Neural cell (in vitro differentiated cells): ENCODE data around the gene PSD2. TPM values are rescaled to one million over a fixed set of nuclear protein-coding genes. Genes with fewer than 3 reads are reported as not detected.

Experiments used
- H2AFZ ChIP-seq: fragments of 200-600, 300-800 bp; sonication (generic), shearing (Covaris generic); 2 replicates; pipeline ENCODE4 v1.6.0; 2014; ENCODE audit warnings: low read depth, mild to moderate bottlenecking, antibody characterized with exemption, low read length, moderate library complexity
- H3F3A ChIP-seq: fragments of 200-600 bp; shearing (Covaris generic); 2 replicates; pipeline ENCODE4 v1.6.1; 2016; ENCODE audit warnings: mild to moderate bottlenecking, moderate library complexity, mixed read lengths, antibody characterized with exemption, low read length; ENCODE audit not compliant: insufficient read depth, poor library complexity, severe bottlenecking
- H3K27ac ChIP-seq: fragments of 200-600, 300-800 bp; sonication (generic), shearing (Covaris generic); 2 replicates; pipeline ENCODE4 v1.5.1; 2014; ENCODE audit warnings: mild to moderate bottlenecking, low read length, moderate library complexity
- H3K27me3 ChIP-seq: fragments of 300-800, 200-600 bp; sonication (generic), shearing (Covaris generic); 2 replicates; pipeline ENCODE4 v1.6.0; 2014; ENCODE audit warnings: mild to moderate bottlenecking, low read depth, low read length, moderate library complexity; ENCODE audit not compliant: insufficient read depth
- H3K36me3 ChIP-seq: fragments of 300-800, 200-600 bp; sonication (generic), shearing (Covaris generic); 2 replicates; pipeline ENCODE4 v1.5.1; 2014; ENCODE audit warnings: mild to moderate bottlenecking, antibody characterized with exemption, low read length, moderate library complexity; ENCODE audit not compliant: insufficient read depth
- H3K4me2 ChIP-seq: fragments of 300-800, 200-600 bp; sonication (generic), shearing (Covaris generic); 2 replicates; pipeline ENCODE4 v1.6.0; 2014; ENCODE audit warnings: mild to moderate bottlenecking, low read length
- H3K4me3 ChIP-seq: fragments of 300-800, 200-600 bp; sonication (generic), shearing (Covaris generic); 2 replicates; pipeline ENCODE4 v1.5.1; 2014; ENCODE audit warnings: mild to moderate bottlenecking, low read length, moderate library complexity
- H3K79me2 ChIP-seq: fragments of 200-600 bp; shearing (Covaris generic); replicated peaks from 2 replicates; pipeline ENCODE4 v1.6.0; 2014; ENCODE audit warnings: mild to moderate bottlenecking, low read length, moderate library complexity; ENCODE audit not compliant: insufficient read depth
- H3K9ac ChIP-seq: fragments of 300-800, 200-600 bp; sonication (generic), shearing (Covaris generic); 2 replicates; pipeline ENCODE4 v1.6.1; 2016; ENCODE audit warnings: mild to moderate bottlenecking, low read length, mixed read lengths
- H3K9me2 ChIP-seq: fragments of 200-600 bp; shearing (Covaris generic); 2 replicates; pipeline ENCODE4 v1.6.1; 2016; ENCODE audit warnings: mild to moderate bottlenecking, low read length, mixed read lengths; ENCODE audit not compliant: insufficient read depth
- H3K9me3 ChIP-seq: fragments of 200-600, 300-800 bp; sonication (generic), shearing (Covaris generic); 2 replicates; pipeline ENCODE4 v1.6.1; 2016; ENCODE audit warnings: mild to moderate bottlenecking, mixed run types, low read length, moderate library complexity, mixed read lengths
- H4K20me1 ChIP-seq: fragments of 200-600 bp; shearing (Covaris generic); 2 replicates; pipeline ENCODE4 v1.6.1; 2016; ENCODE audit warnings: mild to moderate bottlenecking, mixed run types; ENCODE audit not compliant: insufficient read depth
- CTCF ChIP-seq: fragments of 450-650 bp; IDR thresholded peaks from 2 replicates; pipeline ENCODE4 v1.5.1; 2014; ENCODE audit warnings: antibody characterized with exemption, mild to moderate bottlenecking, moderate library complexity; ENCODE audit not compliant: poor library complexity, severe bottlenecking
- EP300 ChIP-seq: fragments of 450-650 bp; conservative IDR thresholded peaks from 2 replicates; pipeline ENCODE4 v1.6.1; 2014; ENCODE audit warnings: antibody characterized with exemption, mild to moderate bottlenecking, moderate library complexity; ENCODE audit not compliant: poor library complexity, severe bottlenecking
- EZH2 ChIP-seq: fragments of 200-600, 300-800 bp; shearing (Covaris generic), sonication (generic); IDR thresholded peaks from 2 replicates; pipeline ENCODE4 v1.6.1; 2014; ENCODE audit warnings: antibody characterized with exemption, low read length, borderline replicate concordance, mild to moderate bottlenecking; ENCODE audit not compliant: insufficient read depth, poor library complexity, severe bottlenecking
- MXI1 ChIP-seq: fragments of 450-650 bp; conservative IDR thresholded peaks from 2 replicates; pipeline ENCODE4 v1.6.1; 2014; ENCODE audit warnings: antibody characterized with exemption, mild to moderate bottlenecking; ENCODE audit not compliant: poor library complexity, severe bottlenecking
- POLR2AphosphoS5 ChIP-seq: IDR thresholded peaks from 2 replicates; pipeline ENCODE4 v1.6.1; 2012
- RAD21 ChIP-seq: fragments of 450-650 bp; conservative IDR thresholded peaks from 2 replicates; pipeline ENCODE4 v1.6.1; 2014; ENCODE audit warnings: antibody characterized with exemption, mild to moderate bottlenecking, moderate library complexity
- REST ChIP-seq: IDR thresholded peaks from 2 replicates; pipeline ENCODE4 v1.6.1; 2012; ENCODE audit warnings: borderline replicate concordance
- SMC3 ChIP-seq: fragments of 450-650 bp; conservative IDR thresholded peaks from 2 replicates; pipeline ENCODE4 v1.6.1; 2014; ENCODE audit warnings: antibody characterized with exemption, mild to moderate bottlenecking, moderate library complexity; ENCODE audit not compliant: poor library complexity
- TAF1 ChIP-seq: IDR thresholded peaks from 2 replicates; pipeline ENCODE4 v1.6.1; 2012; ENCODE audit warnings: low read depth
- polyA plus RNA-seq: library from polyadenylated mRNA; depleted of rRNA; stranded (reverse); fragments of >200 nt; gene quantifications from 2 replicates; pipeline ENCODE4 v1.2.3, GENCODE V29; 2014

Gene PSD2
- polyA plus RNA-seq, 1 donor from 2014 or later, result 33.4 TPM

GRCh38 chr5:139769477-139769876 is 26.1 kb upstream of the PSD2 start:
- Histone ChIP-seq H3K9me2 (no peaks in the 10 kb centered on the region), H3K27ac (no peak overlapping the region), H3K4me2 (no peak overlapping the region), H4K20me1 (no peaks in the 10 kb centered on the region), H3K79me2 (no peaks in the 10 kb centered on the region), H3K9me3 (no peaks in the 10 kb centered on the region), H3K27me3 (no peaks in the 10 kb centered on the region), H3K36me3 (no peaks in the 10 kb centered on the region), H3K9ac (no peak overlapping the region), H3F3A (no peaks in the 10 kb centered on the region), H2AFZ (no peak overlapping the region), H3K4me3 (no peak overlapping the region)
- TF ChIP-seq RAD21 (no peak), TAF1 (no peak), MXI1 (no peak), REST (no peak), POLR2AphosphoS5 (no peak), CTCF (no peak), EZH2 (no peak), SMC3 (no peak), EP300 (no peak)

- Histone ChIP-seq H3K4me3 (no peak overlapping the region), H3K27ac (no peak overlapping the region), H3F3A (no peaks in the 10 kb centered on the region), H3K27me3 (no peaks in the 10 kb centered on the region), H2AFZ (no peak overlapping the region), H3K9ac (no peak overlapping the region), H4K20me1 (no peaks in the 10 kb centered on the region), H3K4me2 (no peak overlapping the region), H3K9me2 (no peaks in the 10 kb centered on the region), H3K79me2 (no peaks in the 10 kb centered on the region), H3K36me3 (no peaks in the 10 kb centered on the region), H3K9me3 (no peaks in the 10 kb centered on the region)
- TF ChIP-seq SMC3 (no peak), TAF1 (no peak), EP300 (no peak), CTCF (no peak), RAD21 (no peak), EZH2 (no peak), REST (no peak), POLR2AphosphoS5 (no peak), MXI1 (no peak)
Observed at GRCh38 chr5:139770722-139771121, 24.9 kb upstream of the PSD2 start.
